Activated CD8-positive, alpha-beta memory T cell treated with anti-CD3 and anti-CD28 coated beads, Interleukin-2, amount 50 U/mL, for 4 hours (primary cell): ENCODE results near the gene LAIR1.
"Not testable (repeated sequence)": the region's sequence is repeated elsewhere in the genome, so short reads cannot be mapped to it uniquely, and the experiment has no call there.

Source experiments
- DNase-seq: peaks from one replicate; pipeline ENCODE4 v3.0.0-alpha.2; 2020

LAIR1 gene

DNA sequence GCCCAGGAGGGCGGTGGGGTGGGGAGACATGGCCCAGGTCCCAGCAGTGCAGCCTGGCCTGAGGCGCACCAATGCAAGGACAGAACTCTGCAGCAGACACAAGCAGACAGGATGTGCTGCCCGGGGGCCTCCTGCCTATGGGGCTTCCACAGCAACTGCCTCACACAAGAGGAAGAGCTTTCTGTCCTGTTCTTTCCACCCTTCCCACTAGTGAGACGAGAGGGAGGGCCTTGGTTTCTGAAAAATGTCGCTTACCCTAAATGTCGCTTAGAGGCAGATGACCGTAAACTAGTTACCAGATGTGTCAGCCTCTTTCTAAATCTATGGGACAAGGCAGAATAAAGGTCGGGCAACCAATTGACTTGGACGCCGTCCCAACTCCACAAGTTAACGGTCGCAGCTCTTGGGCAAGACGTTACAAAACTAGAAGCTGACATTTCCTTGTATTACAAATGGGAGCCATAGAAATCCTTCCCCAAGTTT lies at the start of gene LAIR1:
LAIR1 (minus strand) TSS at position 157 of the 483 bp plus-strand sequence; CDS start at position 30, 127 bp downstream.
- DNase-seq: peak; percentile 45

GRCh38 chr19:54414156-54414555 lies 49.4 kb upstream of the LAIR1 start:
- no peak for DNase-seq

GRCh38 chr19:54412877-54413276 lies 48.1 kb upstream of the LAIR1 start:
- DNase-seq: no peak

GRCh38 chr19:54411033-54411432 lies 46.3 kb upstream of the LAIR1 start:
- no peak for DNase-seq

GRCh38 chr19:54408456-54409026 lies 43.8 kb upstream of the LAIR1 start:
- DNase-seq: no peak

- no peak for DNase-seq
These were observed 43.0 kb upstream of the LAIR1 start for GRCh38 chr19:54407780-54408179.

- DNase-seq: no peak
These were observed 40.9 kb upstream of the LAIR1 start for GRCh38 chr19:54405628-54406027.

- no peak for DNase-seq
These were observed 38.3 kb upstream of the LAIR1 start for GRCh38 chr19:54403054-54403453.

DNA sequence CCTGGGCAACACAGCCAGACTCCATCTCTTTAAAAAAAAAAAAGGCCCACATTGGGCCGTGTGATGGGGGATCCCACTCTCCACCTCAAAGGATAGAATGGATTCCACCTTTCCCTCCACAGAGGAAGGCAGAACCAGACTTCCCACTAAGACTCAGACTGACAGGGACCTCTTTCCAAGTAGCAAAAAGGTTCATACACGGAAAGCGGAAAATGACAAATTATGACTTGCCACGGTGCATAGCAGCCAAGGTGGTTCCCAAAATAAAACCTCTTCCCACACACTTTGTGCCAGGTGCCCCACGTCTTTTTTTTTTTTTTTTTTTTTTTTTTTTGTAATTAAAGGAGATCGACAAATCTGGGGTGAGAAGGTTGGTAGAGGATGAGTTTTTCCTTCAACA lies 36.2 kb upstream of the LAIR1 start:
- DNase-seq: no peak

- no peak for DNase-seq
These were observed 34.5 kb upstream of the LAIR1 start for GRCh38 chr19:54399189-54399588.

GRCh38 chr19:54395685-54396084 lies 31.0 kb upstream of the LAIR1 start:
- DNase-seq: no peak

GRCh38 chr19:54393381-54393780 lies 28.6 kb upstream of the LAIR1 start:
- DNase-seq: no peak

- no peak for DNase-seq
These were observed 27.4 kb upstream of the LAIR1 start for GRCh38 chr19:54392105-54392504.

DNA sequence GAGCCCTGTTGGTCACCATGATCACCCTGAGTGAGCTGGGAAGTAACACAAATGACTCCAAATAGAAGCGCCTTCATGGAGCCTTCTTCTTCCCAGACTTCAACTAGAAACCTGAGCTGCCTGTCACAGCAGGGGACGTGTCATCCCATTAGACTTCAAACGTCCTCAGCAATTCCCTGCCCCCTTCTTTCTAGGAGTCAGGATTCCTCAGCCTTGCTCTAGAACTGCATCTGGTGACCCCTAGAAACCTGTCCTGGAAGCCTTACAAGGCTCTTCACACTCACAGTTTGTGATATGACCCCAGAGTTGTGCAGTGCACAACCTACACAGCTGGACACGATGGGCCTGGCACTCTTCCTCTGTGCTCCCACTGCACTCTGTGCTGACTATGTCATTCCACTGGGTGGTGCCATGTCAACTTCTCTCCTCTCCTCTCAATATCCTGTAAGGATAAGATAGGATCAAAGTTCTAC lies 26.9 kb upstream of the LAIR1 start:
- no peak for DNase-seq

DNA sequence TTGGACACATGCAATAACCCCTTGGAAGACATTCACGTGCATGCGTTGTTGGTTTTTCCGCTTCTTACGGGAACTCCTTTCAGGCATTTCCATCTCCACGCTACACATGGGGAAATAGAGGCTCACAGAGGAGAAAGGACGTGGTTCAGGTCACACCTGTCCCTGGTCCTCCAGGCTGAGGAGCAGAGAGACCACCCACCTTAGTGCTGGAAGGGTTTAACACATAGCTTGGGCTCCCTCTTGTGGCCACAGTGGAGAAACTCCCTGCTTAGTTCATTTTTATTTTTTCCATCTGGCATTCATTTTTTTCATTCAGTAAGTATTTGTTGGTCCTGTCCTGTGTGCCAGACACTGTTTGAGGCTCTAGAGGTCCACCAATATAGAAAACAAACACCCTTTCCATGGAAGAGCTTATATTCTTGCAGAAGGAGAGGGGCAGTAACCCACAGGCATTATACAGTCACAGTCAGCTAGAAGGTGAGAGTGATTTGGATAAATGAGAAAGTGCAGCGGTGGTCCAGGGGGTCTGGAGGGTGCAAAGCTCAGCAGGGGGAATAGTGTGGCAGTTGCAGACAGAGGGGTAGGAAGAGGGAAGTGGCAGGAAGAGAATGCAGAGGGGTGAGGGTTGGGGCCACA lies 26.3 kb upstream of the LAIR1 start:
- DNase-seq: peak; percentile 71

DNA sequence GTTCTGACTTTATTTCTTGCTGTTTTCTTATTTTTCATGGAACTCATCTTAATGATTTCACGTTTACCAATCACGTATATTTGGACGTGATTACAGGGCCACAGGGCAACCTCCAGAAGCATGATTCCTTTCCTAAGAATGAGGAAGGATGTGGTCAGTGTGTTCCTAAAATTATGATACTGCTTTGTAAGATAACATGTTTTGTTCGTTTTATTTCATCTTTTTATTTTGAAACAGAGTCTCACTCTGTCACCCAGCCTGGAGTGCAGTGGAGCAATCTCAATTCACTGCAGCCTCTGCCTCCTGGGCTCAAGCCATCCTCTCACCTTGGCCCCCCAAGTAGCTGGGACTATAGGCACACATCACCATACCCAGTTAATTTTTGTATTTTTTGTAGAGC lies 24.8 kb upstream of the LAIR1 start:
- no peak for DNase-seq

DNA sequence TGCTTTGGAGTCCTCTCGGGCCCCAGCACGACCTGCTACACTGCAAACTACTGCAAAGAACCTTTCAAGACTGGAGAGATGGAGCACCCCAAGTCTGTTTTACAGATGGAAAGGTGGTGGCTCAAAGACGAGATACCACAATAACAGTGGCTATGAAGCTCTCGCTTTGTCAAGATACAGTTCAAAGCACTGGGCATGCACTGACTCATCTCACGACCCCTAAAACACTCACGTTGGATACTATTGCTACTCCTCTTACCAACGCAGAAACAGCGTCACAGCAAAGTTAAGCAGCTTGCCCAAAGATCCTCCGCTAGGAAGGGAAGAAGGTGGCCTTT lies 24.0 kb upstream of the LAIR1 start:
- no peak for DNase-seq

DNA sequence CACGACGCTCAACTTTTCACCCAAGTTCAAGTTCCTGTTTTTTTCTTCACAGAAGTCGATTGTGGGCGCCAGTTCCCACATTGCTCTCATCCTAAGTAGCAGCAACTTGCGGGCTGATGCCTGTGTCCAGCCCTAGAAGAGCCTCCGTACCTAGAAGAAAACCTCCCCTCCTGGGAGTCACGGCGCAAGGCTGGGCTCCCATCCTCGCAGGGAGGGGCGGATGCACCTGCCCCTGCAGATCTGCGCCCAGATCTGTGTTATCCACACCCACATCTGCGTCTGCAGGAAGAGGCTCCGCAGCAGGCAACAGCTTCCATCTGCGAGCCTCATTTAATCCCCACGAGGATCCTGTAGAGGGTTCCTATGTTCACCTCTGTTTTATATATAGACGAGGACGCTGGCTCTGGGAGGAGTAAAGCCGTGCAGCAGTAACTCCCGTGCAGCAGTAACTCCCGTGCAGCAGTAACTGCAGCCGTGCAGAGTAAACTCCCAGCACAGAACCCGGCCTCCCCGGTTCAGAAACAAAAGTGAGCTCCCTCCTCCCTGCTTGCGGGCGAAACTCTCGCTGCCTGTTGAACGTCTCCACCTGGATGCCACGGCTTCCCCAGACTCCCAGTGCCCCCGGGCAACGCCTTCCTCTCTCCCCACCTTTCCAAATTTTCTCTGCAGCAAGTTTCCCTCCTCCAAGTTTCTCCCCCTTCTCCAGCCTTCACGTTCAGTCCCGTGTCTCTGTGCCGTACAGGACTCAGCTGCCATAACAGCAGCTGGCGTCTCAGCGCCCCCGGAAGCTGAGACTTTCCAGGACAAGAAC lies 23.5 kb upstream of the LAIR1 start:
- DNase-seq: peak; percentile 36

GRCh38 chr19:54383330-54383729 lies 18.6 kb upstream of the LAIR1 start:
- no peak for DNase-seq

DNA sequence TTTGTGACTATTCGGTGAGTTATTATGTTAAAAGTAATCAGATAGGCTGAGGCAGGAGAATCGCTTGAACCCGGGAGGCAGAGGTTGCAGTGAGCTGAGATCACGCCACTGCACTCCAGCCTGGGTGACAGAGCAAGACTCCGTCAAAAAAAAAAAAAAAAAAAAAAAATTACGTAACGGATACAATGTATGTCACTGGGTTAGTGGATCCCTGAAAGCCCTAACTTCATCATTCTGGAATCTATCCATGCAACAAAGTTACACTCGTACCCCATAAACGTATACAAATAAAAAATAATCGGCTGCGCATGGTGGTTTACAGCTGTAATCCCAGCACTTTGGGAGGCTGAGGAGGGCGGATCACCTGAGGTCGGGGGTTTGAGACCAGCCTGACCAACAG lies 17.3 kb upstream of the LAIR1 start:
- DNase-seq: not testable (repeated sequence)

- DNase-seq: no peak
These were observed 16.2 kb upstream of the LAIR1 start for GRCh38 chr19:54380897-54381296.

DNA sequence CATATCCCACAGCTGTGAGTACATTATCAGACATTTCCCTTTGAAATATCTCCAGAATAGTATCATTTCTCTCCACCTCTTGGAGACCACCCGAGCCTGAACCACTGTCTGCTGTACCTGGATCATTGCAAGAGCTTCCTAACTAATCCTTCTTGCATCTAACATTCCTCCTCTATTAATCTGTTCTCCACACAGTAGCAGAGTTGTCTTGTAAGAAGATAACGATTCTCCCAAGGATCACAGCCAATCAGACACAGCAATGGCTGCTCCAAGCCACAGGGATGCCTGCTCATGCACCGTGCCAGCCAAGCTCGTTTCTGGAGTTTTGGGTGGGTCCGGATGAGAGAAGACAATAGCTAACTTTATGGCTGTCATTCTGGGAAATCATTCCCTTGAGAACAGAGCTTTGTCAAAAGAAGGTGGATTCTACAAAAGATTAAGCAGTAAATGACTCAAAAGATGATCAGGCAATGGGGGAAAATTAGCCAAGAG lies 14.5 kb upstream of the LAIR1 start:
- no peak for DNase-seq

- no peak for DNase-seq
These were observed 12.0 kb upstream of the LAIR1 start for GRCh38 chr19:54376610-54377285.
